NK-92 treated with Interleukin-12 subunit alpha and Interleukin-12 subunit beta, amount 100 ng/mL, for 24 hours (cell line): Measurements from ENCODE around the gene TPI1.

Experiments used
- DNase-seq: peaks from one replicate; lab custom pipeline; 2025; lab: John Stamatoyannopoulos, UW

Gene TPI1

GRCh38 chr12:6828781-6829535 lies 38.4 kb upstream of the TPI1 start:
- no peak for DNase-seq

- no peak for DNase-seq
Measured at GRCh38 chr12:6829536-6830220, 37.7 kb upstream of the TPI1 start.

GRCh38 chr12:6830286-6830890 lies 36.9 kb upstream of the TPI1 start:
- no peak for DNase-seq

- DNase-seq = no peak
Measured at GRCh38 chr12:6830999-6831398, 36.3 kb upstream of the TPI1 start.

- DNase-seq = no peak
Measured at GRCh38 chr12:6831450-6831995, 35.8 kb upstream of the TPI1 start.

GRCh38 chr12:6832125-6832524 lies 35.2 kb upstream of the TPI1 start:
- DNase-seq = no peak

GRCh38 chr12:6833189-6833890 lies 34.0 kb upstream of the TPI1 start:
- no peak for DNase-seq

- DNase-seq = no peak
Measured at GRCh38 chr12:6834254-6834653, 33.1 kb upstream of the TPI1 start.

- no peak for DNase-seq
Measured at GRCh38 chr12:6834873-6835272, 32.5 kb upstream of the TPI1 start.

GRCh38 chr12:6836851-6837250 lies 30.5 kb upstream of the TPI1 start:
- DNase-seq = no peak

GRCh38 chr12:6837370-6838060 lies 29.8 kb upstream of the TPI1 start:
- no peak for DNase-seq

GRCh38 chr12:6838854-6839253 lies 28.5 kb upstream of the TPI1 start:
- DNase-seq = no peak

GRCh38 chr12:6839482-6840201 lies 27.7 kb upstream of the TPI1 start:
- no peak for DNase-seq

- no peak for DNase-seq
Measured at GRCh38 chr12:6840330-6840729, 27.0 kb upstream of the TPI1 start.

GRCh38 chr12:6840761-6841515 lies 26.4 kb upstream of the TPI1 start, which contains the start of gene GNB3:
TSS of gene GNB3 (plus strand) at chr12:6840925. CDS start at chr12:6841288, 363 bp downstream.
- DNase-seq = no peak

GRCh38 chr12:6842075-6842474 lies 25.3 kb upstream of the TPI1 start:
- DNase-seq = no peak

GRCh38 chr12:6843118-6843902 lies 24.0 kb upstream of the TPI1 start:
- no peak for DNase-seq

GRCh38 chr12:6845395-6845794 lies 21.9 kb upstream of the TPI1 start:
- no peak for DNase-seq

GRCh38 chr12:6846316-6846869 lies 20.9 kb upstream of the TPI1 start:
- no peak for DNase-seq
